Measurements from ENCODE around the gene SAMD10. TPM values are rescaled to one million over a fixed set of nuclear protein-coding genes. Genes with fewer than 3 reads are reported as not detected.
"Not testable (repeated sequence)": the region's sequence is repeated elsewhere in the genome, so short reads cannot be mapped to it uniquely, and the experiment has no call there.

SAMD10 gene
- total RNA-seq, 6 donors from 2014 or later: 2.6 to 7.2 (median 4.7) TPM

DNA sequence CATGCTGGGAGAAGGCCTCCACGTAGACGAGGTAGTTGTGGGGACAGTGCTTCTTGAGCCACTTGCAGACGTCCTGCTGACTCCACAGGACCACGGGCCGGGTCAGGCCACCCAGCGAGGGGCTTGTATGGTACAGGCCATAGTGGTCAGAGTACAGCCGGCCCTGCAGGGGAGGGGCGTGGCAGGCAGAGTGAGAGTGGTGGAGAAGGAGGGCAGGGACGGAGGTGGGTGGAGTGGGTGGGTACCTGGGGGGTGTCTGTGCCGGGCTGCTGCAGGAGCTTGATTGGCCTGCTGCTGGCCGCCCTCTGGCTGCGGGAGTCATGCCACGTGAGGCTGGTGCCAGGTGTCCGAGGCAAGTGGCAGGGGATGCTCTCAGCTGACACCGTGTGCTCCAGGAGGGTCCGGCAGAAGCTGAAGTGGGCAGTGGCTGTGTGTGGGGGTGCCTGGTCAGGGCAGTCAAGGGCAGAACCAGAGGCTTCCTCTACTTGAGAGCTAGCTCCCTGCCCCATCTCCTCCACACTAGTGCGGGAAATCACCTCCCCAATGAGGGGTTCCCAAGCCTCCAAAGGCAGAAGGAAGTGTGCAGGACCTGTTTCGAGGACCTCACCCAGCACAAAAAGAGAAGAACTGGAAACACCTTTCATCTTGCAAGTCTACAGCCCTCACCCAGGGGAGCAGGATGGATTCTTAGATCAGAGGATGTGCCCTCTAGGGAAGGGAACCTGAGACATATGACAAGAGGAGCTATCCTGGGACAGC lies 2.3 kb downstream of the SAMD10 start:
- DNase-seq: peak in 1 of 2 donors; percentile 74
- WGBS, 2 donors: 91 to 92% methylated on average over 17 to 18 of the region's 18 CpGs
- Histone ChIP-seq H3K4me3 (no peak overlapping the region), H3K27ac (peak overlapping the region in 1 of 4 donors; percentile 30), H3K4me1 (peaks cover 37 to 58% (median 44%) of the 10 kb centered on the region in 4 donors), H3K27me3 (no peaks in the 10 kb centered on the region), H3K9me3 (no peaks in the 10 kb centered on the region), H3K36me3 (no peaks in the 10 kb centered on the region)
- ATAC-seq (ENCODE audit: low FRiP score in 2 of 2): no peak
- TF ChIP-seq POLR2AphosphoS5 (IDR thresholded peaks at IDR 0.05) (no peak), EP300 (IDR thresholded peaks at IDR 0.05) (no peak), POLR2A (IDR thresholded peaks at IDR 0.05) (no peak)
- TF ChIP-seq, protein P1, sequence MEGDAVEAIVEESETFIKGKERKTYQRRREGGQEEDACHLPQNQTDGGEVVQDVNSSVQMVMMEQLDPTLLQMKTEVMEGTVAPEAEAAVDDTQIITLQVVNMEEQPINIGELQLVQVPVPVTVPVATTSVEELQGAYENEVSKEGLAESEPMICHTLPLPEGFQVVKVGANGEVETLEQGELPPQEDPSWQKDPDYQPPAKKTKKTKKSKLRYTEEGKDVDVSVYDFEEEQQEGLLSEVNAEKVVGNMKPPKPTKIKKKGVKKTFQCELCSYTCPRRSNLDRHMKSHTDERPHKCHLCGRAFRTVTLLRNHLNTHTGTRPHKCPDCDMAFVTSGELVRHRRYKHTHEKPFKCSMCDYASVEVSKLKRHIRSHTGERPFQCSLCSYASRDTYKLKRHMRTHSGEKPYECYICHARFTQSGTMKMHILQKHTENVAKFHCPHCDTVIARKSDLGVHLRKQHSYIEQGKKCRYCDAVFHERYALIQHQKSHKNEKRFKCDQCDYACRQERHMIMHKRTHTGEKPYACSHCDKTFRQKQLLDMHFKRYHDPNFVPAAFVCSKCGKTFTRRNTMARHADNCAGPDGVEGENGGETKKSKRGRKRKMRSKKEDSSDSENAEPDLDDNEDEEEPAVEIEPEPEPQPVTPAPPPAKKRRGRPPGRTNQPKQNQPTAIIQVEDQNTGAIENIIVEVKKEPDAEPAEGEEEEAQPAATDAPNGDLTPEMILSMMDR (IDR thresholded peaks at IDR 0.05): no peak

DNA sequence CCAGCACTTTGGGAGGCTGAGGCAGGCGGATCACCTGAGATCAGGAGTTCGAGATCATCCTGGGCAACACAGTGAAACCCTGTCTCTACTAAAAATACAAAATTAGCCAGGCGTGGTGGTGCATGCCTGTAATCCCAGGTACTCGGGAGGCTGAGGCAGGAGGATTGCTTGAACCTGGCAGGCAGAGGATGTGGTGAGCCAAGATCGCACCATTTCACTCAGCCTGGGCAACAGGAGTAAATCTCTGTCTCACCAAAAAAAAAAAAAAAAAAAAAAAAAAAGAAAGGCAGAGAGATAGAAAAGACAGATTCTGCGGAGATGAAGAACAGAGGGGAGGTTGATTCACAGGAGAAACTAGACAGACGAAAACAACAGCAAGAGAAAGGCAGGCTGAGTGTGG lies 2.9 kb downstream of the SAMD10 start:
- ATAC-seq (ENCODE audit: low FRiP score in 2 of 2); H3K4me3 ChIP-seq; DNase-seq; H3K9me3 ChIP-seq; H3K27me3 ChIP-seq; H3K27ac ChIP-seq; H3K36me3 ChIP-seq: not testable (repeated sequence)
- 90 to 99% methylated on average over 7 of the region's 7 CpGs for WGBS, 2 donors
- peaks cover 32 to 57% (median 40%) of the 10 kb centered on the region in 4 donors for H3K4me1 ChIP-seq

DNA sequence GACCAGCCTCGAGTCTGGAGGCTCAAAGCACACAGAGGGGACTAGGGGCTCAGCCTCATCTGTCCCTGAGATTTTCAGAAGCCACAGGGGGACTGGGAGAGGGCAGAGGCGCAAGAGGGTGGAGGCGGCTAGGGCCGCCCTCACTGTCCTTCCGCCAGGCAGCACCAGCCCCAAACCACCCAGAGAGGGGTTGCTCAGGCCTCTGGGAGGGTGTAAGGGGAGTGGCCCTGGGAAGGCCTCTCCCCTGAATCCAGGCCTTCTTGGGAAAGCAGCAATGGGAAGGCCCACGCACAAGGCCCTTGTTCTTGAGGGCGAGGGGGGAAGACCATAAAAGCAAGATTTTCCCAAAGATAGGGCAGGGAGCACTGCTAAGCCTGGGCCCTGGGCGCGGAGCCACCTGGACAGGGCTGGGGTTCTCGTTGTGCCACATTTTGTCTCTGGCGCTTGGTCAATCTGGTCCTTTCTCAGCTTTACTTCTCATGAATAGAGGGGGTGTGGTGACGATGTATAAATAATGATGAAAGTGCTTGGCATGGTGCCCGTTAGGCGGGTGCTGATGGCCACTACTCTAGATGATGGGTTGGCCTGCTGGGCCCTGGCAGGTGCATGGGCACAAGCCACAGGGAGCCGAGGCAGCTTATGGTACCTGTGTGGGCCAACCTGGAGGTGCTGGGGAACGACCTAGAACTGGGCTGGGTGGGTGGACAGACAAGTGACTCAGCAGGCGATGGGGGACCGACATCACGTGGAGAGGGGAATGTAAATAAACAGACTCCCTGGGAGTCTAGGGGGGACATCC lies 4.8 kb downstream of the SAMD10 start:
- ATAC-seq (ENCODE audit: low FRiP score in 2 of 2) (no peak), DNase-seq (no peak)
- Histone ChIP-seq H3K4me1 (peaks cover 27 to 50% (median 35%) of the 10 kb centered on the region in 4 donors), H3K27ac (no peak overlapping the region), H3K4me3 (no peak overlapping the region), H3K9me3 (no peaks in the 10 kb centered on the region), H3K27me3 (no peaks in the 10 kb centered on the region), H3K36me3 (no peaks in the 10 kb centered on the region)
- no peak for TF ChIP-seq POLR2AphosphoS5 (IDR thresholded peaks at IDR 0.05)
- no peak for TF ChIP-seq POLR2A (IDR thresholded peaks at IDR 0.05)
- TF ChIP-seq, protein P1 (IDR thresholded peaks at IDR 0.05): no peak
- no peak for TF ChIP-seq EP300 (IDR thresholded peaks at IDR 0.05)
- WGBS, 2 donors: 72% methylated on average over 18 to 19 of the region's 19 CpGs

DNA sequence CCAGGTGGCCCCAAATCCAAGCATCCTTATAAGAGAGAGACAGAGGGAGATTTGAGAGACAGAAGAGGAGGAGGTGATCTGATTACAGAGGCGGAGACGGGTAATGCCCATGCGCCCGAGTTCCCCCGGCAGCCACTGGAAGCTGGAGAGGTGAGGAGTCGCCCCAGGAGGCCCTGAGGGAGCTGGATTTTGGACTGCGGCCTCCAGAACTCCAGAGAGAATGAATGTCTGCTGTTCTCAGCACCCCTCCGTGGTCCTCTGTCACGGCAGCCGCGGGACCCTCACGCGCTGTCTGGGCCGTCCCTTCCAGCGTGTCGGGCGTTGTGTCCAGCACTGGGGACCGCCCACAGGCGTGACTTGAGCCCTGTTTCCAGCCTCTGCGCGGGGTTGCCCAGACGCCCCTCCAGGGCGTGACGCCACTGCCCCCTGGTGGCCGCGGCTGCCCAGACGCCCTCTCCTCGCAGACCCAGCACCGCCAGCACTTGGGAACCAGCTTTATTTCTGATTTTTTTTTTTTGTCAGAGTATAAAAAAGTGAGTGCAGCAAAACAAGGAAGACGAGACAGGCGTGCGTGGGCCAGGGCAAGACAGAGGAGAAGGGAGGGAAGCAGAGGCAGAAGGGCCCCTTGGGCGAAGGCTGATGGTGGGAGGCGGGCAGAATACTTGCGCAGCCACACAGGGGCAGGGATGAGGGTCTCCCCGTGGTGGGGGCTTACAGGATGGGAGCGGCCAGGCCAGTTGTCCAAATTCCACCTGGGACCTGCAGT lies 5.6 kb downstream of the SAMD10 start:
- Histone ChIP-seq H3K27ac (peak overlapping the region in 3 of 4 donors; percentile 16 to 68 (median 39)), H3K4me3 (peak overlapping the region in 3 of 4 donors; percentile 28 to 45 (median 43)), H3K27me3 (no peaks in the 10 kb centered on the region), H3K36me3 (no peaks in the 10 kb centered on the region), H3K9me3 (no peaks in the 10 kb centered on the region), H3K4me1 (peaks cover 28 to 50% (median 36%) of the 10 kb centered on the region in 4 donors)
- TF ChIP-seq, protein P1 (IDR thresholded peaks at IDR 0.05): peak; percentile 94 to 98 (median 97)
- no peak for TF ChIP-seq EP300 (IDR thresholded peaks at IDR 0.05)
- peak; percentile 24 to 37 for TF ChIP-seq POLR2AphosphoS5 (IDR thresholded peaks at IDR 0.05)
- TF ChIP-seq POLR2A (IDR thresholded peaks at IDR 0.05): no peak
- DNase-seq: peak; percentile 91 to 98
- ATAC-seq (ENCODE audit: low FRiP score in 2 of 2): peak; percentile 92 to 95
- WGBS, 2 donors: 16% methylated on average over 24 to 36 of the region's 37 CpGs

DNA sequence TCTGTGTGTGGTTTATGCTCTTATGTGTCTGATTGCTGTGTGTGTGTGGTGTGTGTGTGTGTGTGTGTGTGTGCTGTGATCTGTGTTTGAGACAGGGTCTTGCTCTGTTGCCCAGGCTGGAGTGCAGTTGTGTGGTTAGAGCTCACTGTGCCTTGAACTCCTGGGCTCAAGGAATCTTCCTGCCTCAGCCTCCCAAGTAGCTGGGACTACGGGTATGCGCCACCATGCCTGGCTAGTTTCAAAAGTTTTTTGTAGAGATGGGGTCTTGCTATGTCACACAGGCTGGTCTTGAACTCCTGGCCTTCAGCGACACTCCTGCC lies 6.3 kb downstream of the SAMD10 start:
- Histone ChIP-seq H3K27me3 (no peaks in the 10 kb centered on the region), H3K27ac (peak overlapping the region in 2 of 4 donors; percentile 16 to 68), H3K4me3 (no peak overlapping the region), H3K9me3 (no peaks in the 10 kb centered on the region), H3K4me1 (peaks cover 26 to 49% (median 37%) of the 10 kb centered on the region in 4 donors), H3K36me3 (no peaks in the 10 kb centered on the region)
- no peak for TF ChIP-seq POLR2A (IDR thresholded peaks at IDR 0.05)
- TF ChIP-seq, protein P1 (IDR thresholded peaks at IDR 0.05): no peak
- TF ChIP-seq EP300 (IDR thresholded peaks at IDR 0.05): no peak
- no peak for TF ChIP-seq POLR2AphosphoS5 (IDR thresholded peaks at IDR 0.05)
- DNase-seq (no peak), ATAC-seq (ENCODE audit: low FRiP score in 2 of 2) (no peak)
- 98 to 100% methylated on average over 1 to 3 of the region's 3 CpGs for WGBS, 2 donors
